GM12874 (cell line): ENCODE results near the gene CYB5D1.

Experiments
- TF ChIP-seq, protein P1 (sequence below): IDR thresholded peaks from 2 replicates; pipeline ENCODE4 v1.5.1; 2011; ENCODE audit warnings: low read depth, mild to moderate bottlenecking, control low read depth, low read length, moderate library complexity; ENCODE audit not compliant: insufficient read depth

Gene CYB5D1

DNA sequence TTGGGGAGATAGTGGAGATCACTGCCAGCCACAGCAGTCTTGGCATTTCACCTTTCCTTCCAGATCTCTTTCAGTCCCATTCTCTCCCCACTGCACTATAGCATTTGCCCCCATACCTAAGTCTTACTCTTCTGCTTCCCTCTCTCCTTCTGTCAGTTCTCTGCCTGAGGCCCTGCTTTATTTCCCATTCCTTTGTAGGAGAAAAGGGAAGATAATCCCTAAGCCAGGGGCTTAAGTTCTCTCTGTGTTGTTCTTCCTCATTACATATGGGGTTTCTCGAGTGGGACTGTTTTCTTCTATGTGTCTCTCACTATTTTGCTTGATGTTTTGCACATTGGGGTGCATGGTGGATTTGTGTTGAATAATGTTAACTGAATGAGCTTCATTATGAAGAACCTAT, 17.4 kb upstream of the CYB5D1 start:
- TF ChIP-seq, protein P1, sequence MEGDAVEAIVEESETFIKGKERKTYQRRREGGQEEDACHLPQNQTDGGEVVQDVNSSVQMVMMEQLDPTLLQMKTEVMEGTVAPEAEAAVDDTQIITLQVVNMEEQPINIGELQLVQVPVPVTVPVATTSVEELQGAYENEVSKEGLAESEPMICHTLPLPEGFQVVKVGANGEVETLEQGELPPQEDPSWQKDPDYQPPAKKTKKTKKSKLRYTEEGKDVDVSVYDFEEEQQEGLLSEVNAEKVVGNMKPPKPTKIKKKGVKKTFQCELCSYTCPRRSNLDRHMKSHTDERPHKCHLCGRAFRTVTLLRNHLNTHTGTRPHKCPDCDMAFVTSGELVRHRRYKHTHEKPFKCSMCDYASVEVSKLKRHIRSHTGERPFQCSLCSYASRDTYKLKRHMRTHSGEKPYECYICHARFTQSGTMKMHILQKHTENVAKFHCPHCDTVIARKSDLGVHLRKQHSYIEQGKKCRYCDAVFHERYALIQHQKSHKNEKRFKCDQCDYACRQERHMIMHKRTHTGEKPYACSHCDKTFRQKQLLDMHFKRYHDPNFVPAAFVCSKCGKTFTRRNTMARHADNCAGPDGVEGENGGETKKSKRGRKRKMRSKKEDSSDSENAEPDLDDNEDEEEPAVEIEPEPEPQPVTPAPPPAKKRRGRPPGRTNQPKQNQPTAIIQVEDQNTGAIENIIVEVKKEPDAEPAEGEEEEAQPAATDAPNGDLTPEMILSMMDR: no peak

DNA sequence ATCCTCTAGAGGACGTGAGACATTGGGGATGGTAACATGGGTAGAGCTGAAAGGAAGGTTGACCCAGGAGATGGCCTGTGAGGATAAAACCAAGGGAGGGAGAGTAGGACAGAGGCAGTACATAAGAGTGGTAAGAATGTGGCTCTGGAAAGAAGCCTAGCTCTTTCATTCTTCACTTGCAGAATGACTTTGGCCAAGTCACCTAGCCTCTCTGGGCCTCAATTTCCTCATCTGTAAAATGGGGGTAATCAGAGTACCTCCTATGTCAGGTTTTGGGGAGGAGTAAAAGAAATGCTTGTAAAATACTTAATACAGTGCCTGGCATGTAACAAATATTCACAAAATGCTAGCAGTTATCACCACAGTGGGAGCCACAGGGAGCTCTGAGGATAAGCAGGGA, 16.9 kb upstream of the CYB5D1 start:
- TF ChIP-seq, protein P1: no peak

DNA sequence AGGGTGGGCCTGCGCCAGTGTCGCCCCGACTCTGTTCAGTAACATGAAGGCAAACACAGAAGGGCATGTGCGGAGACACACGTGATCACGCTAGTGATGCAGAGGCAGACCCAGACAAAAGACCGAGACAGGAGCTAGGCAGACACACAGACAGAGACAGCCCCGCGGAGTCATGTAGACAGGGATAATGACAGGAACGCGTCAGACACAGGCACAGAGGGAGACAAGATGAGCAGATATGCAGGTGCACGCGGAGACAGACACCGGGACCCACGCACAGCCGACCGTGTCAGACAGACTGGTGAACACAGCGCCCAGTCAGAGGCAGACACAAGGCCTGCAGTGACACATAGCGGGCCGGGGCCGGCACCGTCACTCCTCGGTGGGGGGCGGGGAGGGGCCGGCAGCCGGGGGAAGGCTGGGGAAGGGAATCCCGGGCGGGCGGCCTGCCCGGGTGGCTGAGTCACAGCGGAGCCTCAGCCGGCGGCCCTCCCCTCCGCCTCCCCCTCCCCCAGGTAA, 16.3 kb upstream of the CYB5D1 start:
- TF ChIP-seq, protein P1: no peak

DNA sequence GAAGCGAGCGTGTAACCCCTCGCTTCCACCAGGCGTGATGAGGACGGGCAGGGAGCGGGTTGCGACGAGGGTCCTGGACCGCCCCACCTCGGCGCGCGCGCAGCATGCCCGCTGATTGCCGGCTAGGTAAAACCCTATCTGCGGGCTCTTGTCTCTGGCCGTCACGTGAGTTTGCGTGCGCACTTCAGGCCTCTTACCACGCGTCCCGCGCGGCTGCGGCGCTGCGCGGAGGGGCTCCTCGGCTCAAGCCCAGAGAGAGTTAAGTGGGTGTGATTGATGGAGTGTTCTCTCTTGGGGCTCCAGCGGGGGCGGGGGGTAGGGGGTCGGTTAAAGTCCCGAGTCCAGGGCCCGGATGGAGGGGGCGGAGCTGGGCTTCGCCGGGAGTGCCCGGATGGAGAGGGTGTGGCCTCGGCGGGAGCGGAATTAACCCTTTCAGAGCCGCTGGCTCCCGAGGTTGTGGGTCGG, 15.9 kb upstream of the CYB5D1 start:
- TF ChIP-seq, protein P1: no peak

DNA sequence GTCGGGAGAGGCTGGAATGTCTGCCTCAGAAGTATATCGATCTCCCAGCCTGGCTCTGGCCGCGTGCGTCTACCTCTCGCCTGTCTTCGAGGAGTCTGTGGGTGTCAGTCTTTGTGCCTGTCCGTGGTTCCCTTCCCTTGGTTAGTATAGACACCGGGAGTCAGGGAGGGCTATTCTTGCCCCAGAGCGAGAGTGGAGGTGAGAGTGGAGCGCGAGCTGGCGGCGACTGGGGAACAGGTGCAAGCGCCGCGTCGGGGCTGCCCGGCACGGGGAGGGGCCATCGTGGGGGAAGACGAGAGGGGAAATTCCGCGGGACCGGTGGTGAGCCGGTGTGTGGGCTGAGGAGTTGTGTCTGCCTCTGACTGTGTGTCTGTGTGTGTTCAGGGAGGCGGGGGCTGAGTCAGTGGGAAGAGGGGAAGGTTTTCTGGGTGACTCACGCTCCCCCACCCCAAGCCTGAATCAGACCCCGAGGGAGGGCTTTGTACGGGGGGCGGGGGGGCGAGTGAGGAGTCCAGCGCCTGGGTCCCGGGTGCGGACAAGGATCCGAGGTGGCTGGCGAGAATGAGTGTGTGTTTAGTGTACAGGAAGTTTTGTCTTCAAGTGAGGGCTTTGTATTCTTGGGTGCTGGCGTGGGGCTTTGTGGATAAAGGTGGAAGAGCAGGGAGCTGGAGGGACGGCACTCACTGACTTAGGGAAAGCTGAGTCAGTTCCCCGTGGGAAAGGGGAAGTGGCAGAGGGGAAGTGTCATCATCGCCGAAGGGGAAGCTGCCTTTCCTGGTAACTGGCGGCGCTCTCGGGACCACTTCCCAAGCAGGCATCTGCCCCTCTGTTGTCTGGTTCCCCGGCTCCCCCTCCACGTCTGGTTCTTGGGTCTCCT, 15.2 kb upstream of the CYB5D1 start:
- TF ChIP-seq, protein P1: no peak

DNA sequence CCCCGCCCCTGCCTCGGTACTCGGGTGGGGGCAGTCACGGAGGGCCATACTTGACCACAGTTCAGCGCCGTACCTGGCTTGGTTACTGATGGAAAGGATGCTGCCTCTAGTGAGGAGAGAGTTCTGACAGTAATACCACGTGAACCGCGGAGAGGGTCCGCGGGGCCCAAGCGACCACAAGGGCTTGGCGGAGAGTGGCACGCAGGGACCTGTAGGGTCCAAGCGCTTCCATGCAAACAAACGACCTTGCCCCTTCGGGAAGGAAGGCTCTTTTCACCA, 14.6 kb upstream of the CYB5D1 start:
- TF ChIP-seq, protein P1: no peak

DNA sequence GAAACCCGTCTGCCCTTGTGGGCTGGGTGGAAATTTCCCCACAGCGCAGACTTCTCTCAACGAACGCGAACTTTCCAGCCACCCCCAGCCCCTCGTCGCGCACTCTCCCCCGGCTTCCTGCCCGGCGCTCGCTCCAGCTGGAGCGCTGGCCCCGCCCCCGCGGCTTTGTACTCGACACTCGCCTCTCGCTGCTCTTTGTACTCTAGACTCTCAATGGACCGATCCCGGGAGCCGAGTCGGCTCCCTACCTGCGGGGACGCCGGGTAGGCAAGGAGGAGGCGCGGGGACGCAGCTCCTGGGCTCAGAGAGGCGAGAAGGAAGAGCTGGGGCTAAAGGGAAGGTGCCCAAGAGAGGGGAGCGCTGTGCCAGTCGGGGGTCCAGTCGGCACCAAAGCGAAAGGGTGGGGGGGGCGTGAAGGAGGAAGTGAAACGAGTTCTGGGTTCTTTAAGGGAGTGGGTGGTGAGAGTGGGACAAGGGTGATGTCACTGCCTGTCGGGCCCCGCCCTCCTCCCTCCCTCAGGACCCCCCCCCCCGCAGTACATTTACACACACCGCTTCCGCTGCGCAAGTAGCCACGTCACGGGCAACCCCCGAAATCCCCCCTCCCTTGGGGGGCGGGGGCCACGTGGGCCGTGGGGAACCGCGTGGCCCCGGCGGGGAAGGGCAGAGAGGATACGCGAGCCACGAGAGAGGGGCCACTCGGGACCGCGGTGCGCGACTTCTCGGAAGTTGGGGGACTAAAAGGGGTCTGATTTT, 14.1 kb upstream of the CYB5D1 start:
- TF ChIP-seq, protein P1: no peak
